Natural killer cell (primary cell): ENCODE data around the gene KLHL8. TPM values are rescaled to one million over a fixed set of nuclear protein-coding genes. Genes with fewer than 3 reads are reported as not detected.

ENCODE experiments used
- ATAC-seq, 3 donors: fragments of 150-1000 bp in 2 of 3; fragments of 200-7000 bp in 1 of 3; cut with Tn5 transposase; 1 replicate in 1 of 3; 2 replicates in 2 of 3; pipeline ENCODE4 v1.10.0; 2021; ENCODE audit warnings: mild to moderate bottlenecking in 2 of 3, moderate library complexity in 2 of 3
- DNase-seq, 2 donors: peaks; one replicate each; pipeline versions ENCODE4 v3.0.0 to v3.0.0-alpha.2; 2013 to 2021; ENCODE audit warnings: mixed read lengths in 1 of 2
- H3K27ac ChIP-seq: one replicate; pipeline ENCODE4 v1.5.1; 2013; ENCODE audit warnings: mild to moderate bottlenecking, low read length
- H3K27me3 ChIP-seq: one replicate; pipeline ENCODE4 v1.6.1; 2013; ENCODE audit warnings: low read length; ENCODE audit not compliant: control insufficient read depth, insufficient read depth
- H3K36me3 ChIP-seq: one replicate; pipeline ENCODE4 v1.6.1; 2013; ENCODE audit warnings: low read length; ENCODE audit not compliant: control insufficient read depth, insufficient read depth
- H3K4me1 ChIP-seq: one replicate; pipeline ENCODE4 v1.6.1; 2013; ENCODE audit warnings: low read length; ENCODE audit not compliant: control insufficient read depth, insufficient read depth
- H3K4me3 ChIP-seq: one replicate; pipeline ENCODE4 v1.5.1; 2013; ENCODE audit warnings: low read length
- H3K9me3 ChIP-seq: one replicate; pipeline ENCODE4 v1.6.1; 2013; ENCODE audit warnings: low read length; ENCODE audit not compliant: control insufficient read depth, insufficient read depth
- H3K27ac Mint-ChIP-seq, 2 donors: one replicate each; pipeline ENCODE4 v1.8.0; 2022; ENCODE audit warnings: mild to moderate bottlenecking in 2 of 2, mixed read lengths in 2 of 2, moderate library complexity in 1 of 2
- H3K27me3 Mint-ChIP-seq, 2 donors: one replicate each; pipeline ENCODE4 v1.8.0; 2022; ENCODE audit warnings: low read depth in 2 of 2, mixed read lengths in 2 of 2
- H3K36me3 Mint-ChIP-seq: one replicate; pipeline ENCODE4 v1.8.0; 2022; ENCODE audit warnings: mixed read lengths
- H3K4me1 Mint-ChIP-seq, 2 donors: one replicate each; pipeline ENCODE4 v1.8.0; 2022; ENCODE audit warnings: mixed read lengths in 2 of 2
- H3K4me3 Mint-ChIP-seq: one replicate; pipeline ENCODE4 v1.8.0; 2022; ENCODE audit warnings: mild to moderate bottlenecking, moderate library complexity, mixed read lengths
- H3K9me3 Mint-ChIP-seq, 2 donors: one replicate each; pipeline ENCODE4 v1.8.0; 2022; ENCODE audit warnings: mixed read lengths in 2 of 2
- WGBS: methylation state at CpG from one replicate; pipeline ENCODE4 v1.1.7; 2013; ENCODE audit warnings: missing lambda C conversion rate; ENCODE audit not compliant: insufficient coverage; 5-methylcytosine and 5-hydroxymethylcytosine counted together
- intact Hi-C: fragments of 100-400 bp; cut with micrococcal nuclease; formaldehyde crosslinking; loops from one replicate; pipeline ENCODE4 v1.14.2; 2022
- total RNA-seq, 4 donors: library from RNA; stranded (reverse); fragments of 120-200 nt in 1 of 4; gene quantifications; one replicate each; pipeline versions ENCODE4 v1.2.3 to v1.2.4, GENCODE V29; 2013 to 2022
- TF ChIP-seq, protein P1 (sequence below): fragments of 200-600 bp; IDR thresholded peaks from one replicate; pipeline ENCODE4 v1.8.0; 2022; ENCODE audit warnings: antibody characterized with exemption

Gene KLHL8
- total RNA-seq, 3 donors from 2014 or later (not counting 1 experiment from before 2014, with no cell fraction given), result 8.3 to 11.2 (median 9.1) TPM

DNA sequence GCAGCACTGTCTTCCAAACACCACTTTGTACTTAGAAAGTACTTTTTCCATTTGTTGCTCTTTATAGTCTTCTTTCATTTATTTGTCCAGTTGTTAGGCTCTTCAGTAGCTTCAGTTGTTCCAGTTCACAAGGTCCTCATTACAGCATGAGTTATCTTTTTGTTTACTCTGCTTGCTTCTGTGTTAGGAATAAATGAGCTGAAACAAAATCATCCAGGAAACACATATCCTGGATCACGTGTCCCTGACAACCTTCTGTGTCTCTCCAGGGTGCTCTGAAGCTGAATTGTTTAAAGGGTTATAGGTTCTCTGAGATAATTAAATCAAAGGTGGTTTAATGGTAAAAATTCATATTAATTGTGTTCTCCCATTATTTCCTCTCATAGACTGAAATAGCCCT lies 19.9 kb upstream of the KLHL8 start:
- no peaks in the 10 kb centered on the region for H3K36me3 ChIP-seq
- no peak for ATAC-seq
- no peak overlapping the region for H3K27ac ChIP-seq
- no peak overlapping the region for H3K4me3 ChIP-seq
- peaks cover 4% of the 10 kb centered on the region for H3K4me1 ChIP-seq
- Mint-ChIP-seq H3K36me3 (peaks cover 18% of the 10 kb centered on the region), H3K4me1 (peaks cover 0 to 8% of the 10 kb centered on the region in 2 donors), H3K27me3 (peaks cover 9 to 12% of the 10 kb centered on the region in 2 donors), H3K9me3 (peaks cover 9 to 14% of the 10 kb centered on the region in 2 donors), H3K4me3 (no peak overlapping the region), H3K27ac (no peak overlapping the region)
- peaks cover 6% of the 10 kb centered on the region for H3K9me3 ChIP-seq
- peaks cover 6% of the 10 kb centered on the region for H3K27me3 ChIP-seq
- intact Hi-C loops, result no loop called here
- no peak for DNase-seq
- WGBS, result 33% methylated on average over 1 of the region's 1 CpG
- TF ChIP-seq, protein P1, sequence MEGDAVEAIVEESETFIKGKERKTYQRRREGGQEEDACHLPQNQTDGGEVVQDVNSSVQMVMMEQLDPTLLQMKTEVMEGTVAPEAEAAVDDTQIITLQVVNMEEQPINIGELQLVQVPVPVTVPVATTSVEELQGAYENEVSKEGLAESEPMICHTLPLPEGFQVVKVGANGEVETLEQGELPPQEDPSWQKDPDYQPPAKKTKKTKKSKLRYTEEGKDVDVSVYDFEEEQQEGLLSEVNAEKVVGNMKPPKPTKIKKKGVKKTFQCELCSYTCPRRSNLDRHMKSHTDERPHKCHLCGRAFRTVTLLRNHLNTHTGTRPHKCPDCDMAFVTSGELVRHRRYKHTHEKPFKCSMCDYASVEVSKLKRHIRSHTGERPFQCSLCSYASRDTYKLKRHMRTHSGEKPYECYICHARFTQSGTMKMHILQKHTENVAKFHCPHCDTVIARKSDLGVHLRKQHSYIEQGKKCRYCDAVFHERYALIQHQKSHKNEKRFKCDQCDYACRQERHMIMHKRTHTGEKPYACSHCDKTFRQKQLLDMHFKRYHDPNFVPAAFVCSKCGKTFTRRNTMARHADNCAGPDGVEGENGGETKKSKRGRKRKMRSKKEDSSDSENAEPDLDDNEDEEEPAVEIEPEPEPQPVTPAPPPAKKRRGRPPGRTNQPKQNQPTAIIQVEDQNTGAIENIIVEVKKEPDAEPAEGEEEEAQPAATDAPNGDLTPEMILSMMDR, result no peak

DNA sequence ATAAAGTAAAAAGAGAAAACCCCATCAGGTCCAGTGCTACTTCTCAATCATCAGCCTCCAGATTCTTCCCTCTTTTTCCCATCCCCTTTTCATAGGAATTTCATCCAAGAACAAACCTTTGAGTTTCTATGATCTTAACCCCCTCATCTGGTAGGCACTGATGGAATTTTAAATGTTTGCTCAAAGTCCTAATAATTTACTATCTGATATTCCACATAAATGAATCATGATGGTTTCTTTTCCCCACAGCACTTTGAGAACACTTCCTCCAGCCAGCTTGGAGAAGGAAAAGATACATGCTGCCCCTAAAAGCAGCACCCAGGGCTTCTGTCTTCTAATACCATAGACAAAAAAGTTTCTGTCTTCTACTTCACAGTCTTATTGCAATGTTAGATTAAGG lies 19.4 kb upstream of the KLHL8 start:
- no peak overlapping the region for H3K27ac ChIP-seq
- H3K9me3 ChIP-seq, result peaks cover 6% of the 10 kb centered on the region
- Mint-ChIP-seq H3K27me3 (peaks cover 7 to 12% of the 10 kb centered on the region in 2 donors), H3K4me3 (no peak overlapping the region), H3K4me1 (peaks cover 0 to 9% of the 10 kb centered on the region in 2 donors), H3K9me3 (peaks cover 9 to 14% of the 10 kb centered on the region in 2 donors), H3K36me3 (peaks cover 18% of the 10 kb centered on the region), H3K27ac (no peak overlapping the region)
- intact Hi-C loops, result no loop called here
- no peak overlapping the region for H3K4me3 ChIP-seq
- ATAC-seq (no peak), DNase-seq (no peak)
- H3K27me3 ChIP-seq, result peaks cover 6% of the 10 kb centered on the region
- H3K36me3 ChIP-seq, result no peaks in the 10 kb centered on the region
- TF ChIP-seq, protein P1, result no peak
- peaks cover 4% of the 10 kb centered on the region for H3K4me1 ChIP-seq

DNA sequence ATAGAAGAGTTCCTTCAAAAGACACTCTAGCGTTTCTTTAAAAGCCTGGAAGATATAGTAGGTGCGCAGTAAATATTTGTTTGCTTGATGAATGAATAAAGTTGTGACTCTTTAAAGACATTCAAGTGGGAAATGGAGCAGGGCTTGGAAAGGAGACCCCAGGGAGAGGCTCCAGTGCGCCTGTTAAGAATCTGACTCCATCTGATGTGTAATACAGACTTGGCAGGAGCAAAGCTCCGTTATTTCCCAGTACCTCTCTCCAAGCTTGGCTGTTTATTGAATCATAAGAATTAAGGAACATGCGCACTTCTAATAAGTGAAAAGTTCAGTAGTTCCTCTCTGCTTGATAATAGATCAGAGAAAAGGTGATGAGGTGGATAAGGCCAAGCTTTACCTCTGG lies 18.8 kb upstream of the KLHL8 start:
- intact Hi-C loops, result no loop called here
- DNase-seq (no peak), ATAC-seq (no peak)
- Mint-ChIP-seq H3K9me3 (peaks cover 9 to 14% of the 10 kb centered on the region in 2 donors), H3K36me3 (peaks cover 18% of the 10 kb centered on the region), H3K27me3 (peaks cover 5 to 12% of the 10 kb centered on the region in 2 donors), H3K4me3 (no peak overlapping the region), H3K27ac (no peak overlapping the region), H3K4me1 (peaks cover 0 to 9% of the 10 kb centered on the region in 2 donors)
- WGBS, result 89% methylated on average over 3 of the region's 5 CpGs
- TF ChIP-seq, protein P1, result no peak
- no peak overlapping the region for H3K27ac ChIP-seq
- H3K4me1 ChIP-seq, result peaks cover 4% of the 10 kb centered on the region
- H3K9me3 ChIP-seq, result peaks cover 6% of the 10 kb centered on the region
- H3K36me3 ChIP-seq, result no peaks in the 10 kb centered on the region
- H3K27me3 ChIP-seq, result peaks cover 6% of the 10 kb centered on the region
- H3K4me3 ChIP-seq, result no peak overlapping the region

DNA sequence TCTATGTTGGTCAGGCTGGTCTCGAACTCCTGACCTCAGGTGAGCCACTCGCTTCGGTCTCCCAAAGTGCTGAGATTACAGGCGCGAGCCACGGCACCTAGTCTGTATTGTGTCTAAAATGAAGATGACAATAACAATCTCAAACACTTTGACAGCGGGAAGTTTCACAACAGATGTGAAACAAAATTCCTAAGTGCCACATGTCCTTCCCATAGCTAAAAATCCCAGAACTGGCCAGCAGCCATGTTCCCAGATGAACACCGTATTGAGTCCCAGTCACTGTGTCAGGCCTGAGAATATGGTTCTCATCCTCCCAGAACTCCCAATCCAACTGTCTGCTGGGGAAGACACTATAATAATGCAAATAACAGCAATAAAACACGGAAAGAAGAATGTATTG lies 16.4 kb upstream of the KLHL8 start:
- Histone ChIP-seq H3K4me1 (peaks cover 4% of the 10 kb centered on the region), H3K36me3 (no peaks in the 10 kb centered on the region), H3K27me3 (peaks cover 2% of the 10 kb centered on the region), H3K9me3 (no peaks in the 10 kb centered on the region), H3K27ac (no peak overlapping the region), H3K4me3 (no peak overlapping the region)
- Mint-ChIP-seq H3K9me3 (no peaks in the 10 kb centered on the region), H3K36me3 (peaks cover under 1% of the 10 kb centered on the region), H3K4me1 (peaks cover 0 to 9% of the 10 kb centered on the region in 2 donors), H3K27me3 (peaks cover 1 to 7% of the 10 kb centered on the region in 2 donors), H3K4me3 (no peak overlapping the region), H3K27ac (no peak overlapping the region)
- ATAC-seq (no peak), DNase-seq (no peak)
- TF ChIP-seq, protein P1, result no peak
- 96% methylated on average over 8 of the region's 9 CpGs for WGBS
- intact Hi-C loops, result no loop called here
